ENCODE results near the gene DTD2.
A peak's percentile ranks its signal among the peaks of the same experiment; 100 is the strongest.

DTD2 gene

DNA sequence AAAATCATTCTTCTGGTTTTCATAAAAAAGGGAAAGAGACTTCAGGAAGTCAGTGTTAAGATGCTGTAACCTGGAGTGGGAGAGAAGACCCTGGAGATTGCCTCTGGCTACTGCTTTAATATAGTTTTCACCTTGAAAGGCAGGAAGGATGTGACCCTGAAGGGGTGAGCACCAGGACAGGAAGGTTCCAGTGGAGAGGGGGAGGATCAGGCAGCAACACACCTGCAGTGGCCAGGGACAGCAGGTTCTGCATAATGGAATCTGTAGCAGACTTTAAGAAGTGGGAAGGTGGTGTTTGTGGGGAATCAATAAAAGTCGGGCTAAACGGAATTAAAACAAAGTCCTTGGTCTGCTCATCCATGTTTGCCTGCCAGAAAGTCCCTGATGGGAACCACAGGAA is 30.6 kb downstream of the DTD2 start:
- TF ChIP-seq TAF1 (IDR thresholded peaks at IDR 0.05; ENCODE audit: borderline replicate concordance, insufficient read depth, low read length) (no peak), FOXP2 (optimal IDR thresholded peaks at IDR 0.05; ENCODE audit: borderline replicate concordance, extremely low read depth, extremely low read length, insufficient read depth) (no peak), POLR2AphosphoS5 (IDR thresholded peaks at IDR 0.05; ENCODE audit: low read depth, low read length) (no peak), SIN3A (IDR thresholded peaks at IDR 0.05; ENCODE audit: borderline replicate concordance, insufficient read depth, low read length) (no peak)
- TF ChIP-seq, protein P1, sequence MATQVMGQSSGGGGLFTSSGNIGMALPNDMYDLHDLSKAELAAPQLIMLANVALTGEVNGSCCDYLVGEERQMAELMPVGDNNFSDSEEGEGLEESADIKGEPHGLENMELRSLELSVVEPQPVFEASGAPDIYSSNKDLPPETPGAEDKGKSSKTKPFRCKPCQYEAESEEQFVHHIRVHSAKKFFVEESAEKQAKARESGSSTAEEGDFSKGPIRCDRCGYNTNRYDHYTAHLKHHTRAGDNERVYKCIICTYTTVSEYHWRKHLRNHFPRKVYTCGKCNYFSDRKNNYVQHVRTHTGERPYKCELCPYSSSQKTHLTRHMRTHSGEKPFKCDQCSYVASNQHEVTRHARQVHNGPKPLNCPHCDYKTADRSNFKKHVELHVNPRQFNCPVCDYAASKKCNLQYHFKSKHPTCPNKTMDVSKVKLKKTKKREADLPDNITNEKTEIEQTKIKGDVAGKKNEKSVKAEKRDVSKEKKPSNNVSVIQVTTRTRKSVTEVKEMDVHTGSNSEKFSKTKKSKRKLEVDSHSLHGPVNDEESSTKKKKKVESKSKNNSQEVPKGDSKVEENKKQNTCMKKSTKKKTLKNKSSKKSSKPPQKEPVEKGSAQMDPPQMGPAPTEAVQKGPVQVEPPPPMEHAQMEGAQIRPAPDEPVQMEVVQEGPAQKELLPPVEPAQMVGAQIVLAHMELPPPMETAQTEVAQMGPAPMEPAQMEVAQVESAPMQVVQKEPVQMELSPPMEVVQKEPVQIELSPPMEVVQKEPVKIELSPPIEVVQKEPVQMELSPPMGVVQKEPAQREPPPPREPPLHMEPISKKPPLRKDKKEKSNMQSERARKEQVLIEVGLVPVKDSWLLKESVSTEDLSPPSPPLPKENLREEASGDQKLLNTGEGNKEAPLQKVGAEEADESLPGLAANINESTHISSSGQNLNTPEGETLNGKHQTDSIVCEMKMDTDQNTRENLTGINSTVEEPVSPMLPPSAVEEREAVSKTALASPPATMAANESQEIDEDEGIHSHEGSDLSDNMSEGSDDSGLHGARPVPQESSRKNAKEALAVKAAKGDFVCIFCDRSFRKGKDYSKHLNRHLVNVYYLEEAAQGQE (IDR thresholded peaks at IDR 0.05; ENCODE audit: insufficient read depth in 1 of 2, low read depth in 2 of 2, low read length in 2 of 2) = no peak

DNA sequence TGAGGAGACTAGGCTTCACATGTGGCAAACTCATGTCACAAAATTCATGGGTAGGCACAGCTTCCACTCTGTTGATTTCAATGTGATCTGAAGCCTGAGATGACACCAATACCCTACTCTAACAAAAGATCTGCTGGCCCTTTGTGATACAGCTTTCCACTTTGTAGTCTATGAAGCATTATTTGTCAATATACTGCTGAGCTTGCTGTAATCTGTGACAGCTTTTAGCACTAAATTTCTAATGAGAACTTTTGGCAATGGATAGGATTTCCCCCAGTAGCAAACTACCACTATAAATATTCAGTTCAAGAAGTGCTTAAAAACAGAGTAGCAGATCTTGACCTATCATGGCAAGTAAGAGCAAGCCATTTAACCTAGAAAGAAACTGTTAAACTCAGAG is 31.4 kb downstream of the DTD2 start:
- TF ChIP-seq SIN3A (IDR thresholded peaks at IDR 0.05; ENCODE audit: borderline replicate concordance, insufficient read depth, low read length) (no peak), TAF1 (IDR thresholded peaks at IDR 0.05; ENCODE audit: borderline replicate concordance, insufficient read depth, low read length) (no peak), POLR2AphosphoS5 (IDR thresholded peaks at IDR 0.05; ENCODE audit: low read depth, low read length) (no peak), FOXP2 (optimal IDR thresholded peaks at IDR 0.05; ENCODE audit: borderline replicate concordance, extremely low read depth, extremely low read length, insufficient read depth) (no peak)
- TF ChIP-seq, protein P1 (IDR thresholded peaks at IDR 0.05; ENCODE audit: insufficient read depth in 1 of 2, low read depth in 2 of 2, low read length in 2 of 2) = no peak

DNA sequence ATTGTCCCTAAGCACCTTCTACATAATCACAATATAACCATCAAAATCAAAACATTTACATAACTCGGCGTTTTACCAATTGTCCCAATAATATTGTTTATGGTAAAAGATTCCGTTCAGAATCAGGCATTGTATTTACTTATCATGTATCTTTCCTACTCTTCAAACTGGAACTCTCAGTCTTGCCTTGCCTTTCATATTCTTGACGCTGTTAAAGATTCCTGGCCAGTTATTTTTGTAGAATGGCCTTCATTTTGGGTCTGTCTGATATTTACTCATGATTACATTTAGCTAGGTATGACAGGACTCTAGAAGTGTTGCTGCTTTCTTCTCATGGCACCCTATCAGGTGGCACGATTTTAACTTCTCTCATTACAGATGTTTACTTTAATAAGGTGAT is 36.1 kb downstream of the DTD2 start:
- TF ChIP-seq TAF1 (IDR thresholded peaks at IDR 0.05; ENCODE audit: borderline replicate concordance, insufficient read depth, low read length) (no peak), SIN3A (IDR thresholded peaks at IDR 0.05; ENCODE audit: borderline replicate concordance, insufficient read depth, low read length) (no peak), POLR2AphosphoS5 (IDR thresholded peaks at IDR 0.05; ENCODE audit: low read depth, low read length) (no peak), FOXP2 (optimal IDR thresholded peaks at IDR 0.05; ENCODE audit: borderline replicate concordance, extremely low read depth, extremely low read length, insufficient read depth) (no peak)
- TF ChIP-seq, protein P1 (IDR thresholded peaks at IDR 0.05; ENCODE audit: insufficient read depth in 1 of 2, low read depth in 2 of 2, low read length in 2 of 2) = no peak

DNA sequence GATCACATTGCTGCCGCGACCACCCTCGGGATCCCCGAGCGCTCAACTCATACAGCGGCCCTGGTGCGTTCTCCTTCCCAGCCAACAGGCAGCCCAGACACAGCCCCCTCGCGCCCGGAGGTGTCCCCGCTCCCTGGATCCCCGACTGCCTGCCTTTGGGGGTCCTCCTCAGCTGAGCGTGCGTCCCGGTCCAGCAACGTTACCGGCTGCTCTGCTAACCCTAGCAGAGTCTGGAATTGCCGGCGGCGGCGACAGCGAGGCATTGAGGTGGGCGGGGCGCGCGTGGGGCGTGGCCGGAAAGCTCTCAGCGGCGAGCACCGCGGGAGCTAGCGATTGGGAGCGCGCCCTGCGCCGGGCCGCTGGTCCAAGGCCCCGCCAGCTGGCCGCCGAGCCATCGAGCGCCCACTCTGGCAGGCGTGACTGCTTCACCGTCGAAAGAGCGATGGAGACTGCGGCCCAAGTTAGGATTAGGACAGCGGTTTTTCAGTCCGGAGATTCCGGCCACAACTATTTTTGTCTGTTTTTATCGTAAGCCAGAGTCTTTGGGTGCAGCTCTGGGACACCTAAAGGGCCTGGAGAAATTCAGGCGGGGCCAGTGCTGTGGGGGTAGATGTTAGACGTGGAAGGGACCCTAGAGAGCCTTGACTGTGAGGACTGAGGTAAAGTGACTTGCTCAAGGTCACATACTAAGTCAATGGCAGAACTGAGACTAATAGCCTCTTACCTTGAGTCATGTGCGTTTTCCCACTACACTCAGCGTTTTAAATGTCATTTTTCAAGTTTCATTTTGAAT is 36.8 kb downstream of the DTD2 start, which contains the start of gene HEATR5A:
TSS of gene HEATR5A (minus strand) at position 232 of the 793 bp plus-strand sequence. CDS start 17,575 bp downstream, outside the sequence.
- peak; percentile 60 for TF ChIP-seq FOXP2 (optimal IDR thresholded peaks at IDR 0.05; ENCODE audit: borderline replicate concordance, extremely low read depth, extremely low read length, insufficient read depth)
- TF ChIP-seq, protein P1 (IDR thresholded peaks at IDR 0.05; ENCODE audit: insufficient read depth in 1 of 2, low read depth in 2 of 2, low read length in 2 of 2) = no peak
- TF ChIP-seq POLR2AphosphoS5 (IDR thresholded peaks at IDR 0.05; ENCODE audit: low read depth, low read length) = peak; percentile 92
- TF ChIP-seq TAF1 (IDR thresholded peaks at IDR 0.05; ENCODE audit: borderline replicate concordance, insufficient read depth, low read length) = peak; percentile 72; the same call in 1 of the 2 replicates
- peak; percentile 47; the same call in 1 of the 2 replicates for TF ChIP-seq SIN3A (IDR thresholded peaks at IDR 0.05; ENCODE audit: borderline replicate concordance, insufficient read depth, low read length)

Data from PFSK-1 (cell line).